ENCODE results near the gene PRDM7. TPM values are rescaled to one million over a fixed set of nuclear protein-coding genes. Genes with fewer than 3 reads are reported as not detected.

The PRDM7 gene
- total and polyA plus RNA-seq, 9 of the 15 experiments (the other 6 are each of a cell fraction or from before 2014, with no cell fraction given): not detected

- Histone ChIP-seq H3K4me3 (no peak overlapping the region), H3K9me3 (replicated peaks; ENCODE audit: control insufficient read depth, insufficient read depth, low read depth, low read length) (no peaks in the 10 kb centered on the region), H4K20me1 (replicated peaks; ENCODE audit: control insufficient read depth, insufficient read depth, low read length) (peaks cover 12% of the 10 kb centered on the region), H3K4me2 (ENCODE audit: insufficient read depth, low read length) (no peak overlapping the region), H3K27me3 (ENCODE audit: control insufficient read depth in 2 of 2, insufficient read depth in 2 of 2, low read length in 2 of 2) (no peaks in the 10 kb centered on the region; a peak in 1 of 5 replicates), H3K79me2 (ENCODE audit: control insufficient read depth, insufficient read depth, low read length) (no peaks in the 10 kb centered on the region), H3K9ac (ENCODE audit: insufficient read depth in 1 of 2, low read depth in 2 of 2, low read length in 2 of 2) (no peak overlapping the region), H2AFZ (ENCODE audit: low read depth, low read length) (no peak overlapping the region), H3K9me1 (ENCODE audit: control insufficient read depth, insufficient read depth, low read length) (peaks cover 5% of the 10 kb centered on the region), H3K4me1 (replicated peaks in 1 of 2; ENCODE audit: control insufficient read depth in 2 of 2, insufficient read depth in 2 of 2, low read length in 2 of 2) (no peaks in the 10 kb centered on the region), H3K36me3 (ENCODE audit: control insufficient read depth, insufficient read depth, low read length) (peaks cover 71% of the 10 kb centered on the region; the same call in 2 of the 3 replicates), H3K27ac (ENCODE audit: extremely low read depth, low read depth, low read length) (no peak overlapping the region)
- FAIRE-seq (peak; percentile 44), ATAC-seq (no peak), DNase-seq (ENCODE audit: extremely low read depth in 1 of 4, low spot score in 3 of 4) (no peak)
- BruUV-seq (replicated peaks): no TSS peak
- in situ Hi-C loops (cut with MboI): no loop called here
- 75% methylated on average over 4 of the region's 4 CpGs for WGBS (ENCODE audit: insufficient coverage, low coverage, missing lambda C conversion rate)
- ChIA-PET CTCF (ENCODE audit: low intra/inter-chr PET ratio) (no interaction called here), POLR2A (interaction anchor here (0.6 to 1.5 kb wide), 5 partner anchors 8 to 314 kb away, joined by 3 to 5 read pairs (median 3); no protein-coding TSS in a partner anchor)
- intact Hi-C loops (cut with micrococcal nuclease): no loop called here
- TF ChIP-seq THAP7 (CRISPR knock-in tag; IDR thresholded peaks at IDR 0.05) (no peak), SIN3A (IDR thresholded peaks at IDR 0.05; ENCODE audit: borderline replicate concordance in 2 of 2, control insufficient read depth in 1 of 2, low read depth in 2 of 2, low read length in 2 of 2) (no peak), CREB5 (CRISPR knock-in tag; IDR thresholded peaks at IDR 0.05) (no peak), FOXA3 (CRISPR knock-in tag; conservative IDR thresholded peaks at IDR 0.05 in 1 of 2, IDR thresholded peaks at IDR 0.05 in 1 of 2) (no peak), TOE1 (IDR thresholded peaks at IDR 0.05; ENCODE audit: borderline replicate concordance) (no peak), TOE1 (CRISPR knock-in tag; IDR thresholded peaks at IDR 0.05; ENCODE audit: borderline replicate concordance, low read depth) (no peak), MAFF (IDR thresholded peaks at IDR 0.05; ENCODE audit: low read length) (no peak), RHOXF2B (CRISPR knock-in tag; conservative IDR thresholded peaks at IDR 0.05) (no peak), CHAMP1 (IDR thresholded peaks at IDR 0.05) (no peak), ADNP (tag; IDR thresholded peaks at IDR 0.05) (no peak), ETV5 (CRISPR knock-in tag; IDR thresholded peaks at IDR 0.05; ENCODE audit: low read depth) (no peak), PPARD (CRISPR knock-in tag; IDR thresholded peaks at IDR 0.05) (no peak), MYC (IDR thresholded peaks at IDR 0.05; ENCODE audit: low read depth, low read length) (no peak), MYC (CRISPR knock-in tag; IDR thresholded peaks at IDR 0.05; ENCODE audit: borderline replicate concordance, low read depth) (no peak)
Measured at GRCh38 chr16:90033387-90033786, 43.7 kb downstream of the PRDM7 start.

Data from K562 (cell line).